IMR-90 (cell line): Measurements from ENCODE around the gene KLHL29. TPM values are rescaled to one million over a fixed set of nuclear protein-coding genes. Genes with fewer than 3 reads are reported as not detected.

Source experiments
- ATAC-seq: fragments of 200-7000 bp; cut with Tn5 transposase; 2 replicates; pipeline ENCODE4 v1.9.1; 2020; ENCODE audit warnings: low read depth, mild to moderate bottlenecking, moderate library complexity
- BruUV-seq: library from RNA; stranded (reverse); fragments of 400-500 nt; replicated peaks from 2 replicates; lab custom pipeline; 2021; lab: Mats Ljungman, UMichigan
- CTCF ChIA-PET: fragments of 300-600 bp; formaldehyde crosslinking; extraction: SDS; loops from one replicate; lab custom pipeline; 2021; ENCODE audit warnings: antibody characterized with exemption; lab: Yijun Ruan, JAX
- POLR2A ChIA-PET: fragments of 300-600 bp; sonication (Branson Sonifier 250); formaldehyde crosslinking; loops from one replicate; lab custom pipeline; 2022; ENCODE audit warnings: antibody characterized with exemption; ENCODE audit not compliant: unreplicated experiment; lab: Charles Lee
- DNase-seq: peaks from one replicate; pipeline ENCODE4 v3.0.0; 2013
- H2AFZ ChIP-seq: replicated peaks from 2 replicates; pipeline ENCODE3; 2013; ENCODE audit warnings: low read length, mild to moderate bottlenecking; ENCODE audit not compliant: poor library complexity
- H2AK5ac ChIP-seq: 2 replicates; pipeline ENCODE4 v1.6.1; 2013; ENCODE audit warnings: low read depth, low read length, inconsistent platforms
- H2AK9ac ChIP-seq: replicated peaks from 2 replicates; pipeline ENCODE3; 2013; ENCODE audit warnings: mild to moderate bottlenecking, low read depth, low read length, moderate library complexity; ENCODE audit not compliant: poor library complexity
- H2BK120ac ChIP-seq: 2 replicates; pipeline ENCODE4 v1.6.1; 2013; ENCODE audit warnings: low read depth, low read length, inconsistent platforms
- H2BK15ac ChIP-seq: 3 replicates; pipeline ENCODE4 v1.6.1; 2013; ENCODE audit warnings: low read depth, low read length, inconsistent platforms
- H2BK20ac ChIP-seq: 2 replicates; pipeline ENCODE4 v1.6.1; 2013; ENCODE audit warnings: low read depth, mild to moderate bottlenecking, inconsistent platforms, low read length, moderate library complexity
- H2BK5ac ChIP-seq: 2 replicates; pipeline ENCODE4 v1.6.1; 2013; ENCODE audit warnings: mild to moderate bottlenecking, low read depth, low read length, inconsistent platforms; ENCODE audit not compliant: poor library complexity, severe bottlenecking
- H3K14ac ChIP-seq: replicated peaks from 2 replicates; pipeline ENCODE4 v1.6.1; 2013; ENCODE audit warnings: low read depth, low read length, inconsistent platforms
- H3K18ac ChIP-seq: 2 replicates; pipeline ENCODE4 v1.6.1; 2013; ENCODE audit warnings: low read depth, low read length, control low read depth
- H3K23ac ChIP-seq: 2 replicates; pipeline ENCODE4 v1.6.1; 2013; ENCODE audit warnings: low read depth, low read length, inconsistent platforms
- H3K27ac ChIP-seq: 2 replicates; pipeline ENCODE4 v1.5.1; 2013; ENCODE audit warnings: mild to moderate bottlenecking, control low read depth, low read length; ENCODE audit not compliant: insufficient read depth
- H3K27me3 ChIP-seq: 2 replicates; pipeline ENCODE4 v1.6.1; 2013; ENCODE audit warnings: low read length; ENCODE audit not compliant: control insufficient read depth, insufficient read depth
- H3K36me3 ChIP-seq: 2 replicates; pipeline ENCODE4 v1.6.1; 2013; ENCODE audit warnings: low read length, mixed read lengths; ENCODE audit not compliant: control insufficient read depth, insufficient read depth
- H3K4ac ChIP-seq: 2 replicates; pipeline ENCODE4 v1.6.1; 2013; ENCODE audit warnings: low read depth, low read length, inconsistent platforms
- H3K4me1 ChIP-seq: 2 replicates; pipeline ENCODE4 v1.6.1; 2013; ENCODE audit warnings: low read length, mixed read lengths; ENCODE audit not compliant: control insufficient read depth, insufficient read depth
- H3K4me2 ChIP-seq: 2 replicates; pipeline ENCODE4 v1.6.1; 2013; ENCODE audit warnings: low read depth, mild to moderate bottlenecking, control low read depth, low read length, moderate library complexity
- H3K4me3 ChIP-seq: 2 replicates; pipeline ENCODE4 v1.5.1; 2013; ENCODE audit warnings: low read depth, mild to moderate bottlenecking, control low read depth, low read length, moderate library complexity; ENCODE audit not compliant: insufficient read depth
- H3K56ac ChIP-seq: 2 replicates; pipeline ENCODE4 v1.6.1; 2013; ENCODE audit warnings: low read length, inconsistent platforms; ENCODE audit not compliant: insufficient read depth; ENCODE audit errors: extremely low read depth
- H3K79me1 ChIP-seq, 2 experiments: 2 replicates each; pipeline ENCODE4 v1.6.1; 2013; ENCODE audit warnings: low read length in 2 of 2, inconsistent platforms in 1 of 2, low read depth in 1 of 2
- H3K9ac ChIP-seq: 2 replicates; pipeline ENCODE4 v1.6.1; 2013; ENCODE audit warnings: low read depth, low read length, control low read depth
- H3K9me1 ChIP-seq: 2 replicates; pipeline ENCODE4 v1.6.1; 2013; ENCODE audit warnings: low read length, inconsistent platforms; ENCODE audit not compliant: insufficient read depth
- H3K9me3 ChIP-seq: 2 replicates; pipeline ENCODE4 v1.6.1; 2013; ENCODE audit warnings: low read length; ENCODE audit not compliant: control insufficient read depth, insufficient read depth
- H4K20me1 ChIP-seq: 2 replicates; pipeline ENCODE4 v1.6.1; 2013; ENCODE audit warnings: low read length, inconsistent platforms; ENCODE audit not compliant: insufficient read depth
- H4K5ac ChIP-seq: 2 replicates; pipeline ENCODE4 v1.6.1; 2013; ENCODE audit warnings: mild to moderate bottlenecking, low read depth, low read length, control low read depth
- H4K8ac ChIP-seq, 2 experiments: 2 replicates each; pipeline ENCODE4 v1.6.1; 2013; ENCODE audit warnings: low read depth in 2 of 2, low read length in 2 of 2, control low read depth in 1 of 2, inconsistent platforms in 1 of 2
- H4K91ac ChIP-seq: 2 replicates; pipeline ENCODE4 v1.6.1; 2013; ENCODE audit warnings: low read depth, low read length, inconsistent platforms; ENCODE audit not compliant: insufficient read depth
- BHLHE40 ChIP-seq: fragments of 150-350 bp; IDR thresholded peaks from 2 replicates; pipeline ENCODE4 v1.6.1; 2016; ENCODE audit warnings: mild to moderate bottlenecking, low read depth, low read length
- CHD1 ChIP-seq: IDR thresholded peaks from 2 replicates; pipeline ENCODE4 v1.6.1; 2012; ENCODE audit warnings: low read depth, low read length, improper control_type of control experiment
- CTCF ChIP-seq: conservative IDR thresholded peaks from 2 replicates; pipeline ENCODE4 v1.5.1; 2012; ENCODE audit warnings: mild to moderate bottlenecking, low read depth, low read length, improper control_type of control experiment
- MAFK ChIP-seq: IDR thresholded peaks from 2 replicates; pipeline ENCODE4 v1.6.1; 2012; ENCODE audit warnings: low read depth, low read length, improper control_type of control experiment
- MXI1 ChIP-seq: IDR thresholded peaks from 2 replicates; pipeline ENCODE4 v1.6.1; 2012; ENCODE audit warnings: low read depth, mild to moderate bottlenecking, low read length, moderate library complexity, borderline replicate concordance
- RCOR1 ChIP-seq: IDR thresholded peaks from 2 replicates; pipeline ENCODE4 v1.6.1; 2012; ENCODE audit warnings: mild to moderate bottlenecking, low read length, improper control_type of control experiment; ENCODE audit not compliant: insufficient replicate concordance
- RFX5 ChIP-seq: IDR thresholded peaks from 2 replicates; pipeline ENCODE4 v1.8.0; 2012; ENCODE audit warnings: low read depth, mild to moderate bottlenecking, low read length, moderate library complexity
- SMC3 ChIP-seq: fragments of 150-350 bp; IDR thresholded peaks from 2 replicates; pipeline ENCODE4 v1.6.1; 2016; ENCODE audit warnings: low read depth, mild to moderate bottlenecking, antibody characterized with exemption, low read length, moderate library complexity
- WGBS, 2 experiments: methylation state at CpG; one replicate each; pipeline versions ENCODE4 v1.1.5 to v1.1.7; 2013; ENCODE audit warnings: missing lambda C conversion rate in 2 of 2; ENCODE audit not compliant: insufficient read length in 1 of 2; ENCODE audit errors: extremely low coverage in 2 of 2; 5-methylcytosine and 5-hydroxymethylcytosine counted together
- dilution Hi-C: fragments of 300-500 bp; cut with HindIII; formaldehyde crosslinking; loops from one replicate; pipeline ENCODE4 v1.14.3; 2018; ENCODE audit warnings: low sequenced_read_pairs; ENCODE audit not compliant: unreplicated experiment
- in situ Hi-C: fragments of 300-500 bp; cut with MboI; formaldehyde crosslinking; loops from 3 replicates; pipeline ENCODE4 v1.14.3; 2019; ENCODE audit warnings: low sequenced_read_pairs, inconsistent platforms, mixed read lengths
- intact Hi-C: fragments of 100-400 bp; cut with micrococcal nuclease; formaldehyde crosslinking; loops from 2 replicates; pipeline ENCODE4 v1.10.0; 2022
- polyA plus RNA-seq, 3 experiments: library from polyadenylated mRNA; depleted of rRNA; stranded (reverse); fragments of >200 nt; gene quantifications; 2 replicates each; pipeline ENCODE4 v1.2.3, GENCODE V29; 2012; ENCODE audit warnings: low replicate concordance in 1 of 3
- total RNA-seq: library from RNA; depleted of rRNA; stranded (reverse); fragments of >200 nt; gene quantifications from 2 replicates; pipeline ENCODE4 v1.2.3, GENCODE V29; 2012

Gene KLHL29
- total and polyA plus RNA-seq, 2 of the 4 experiments (the other 2 are of a cell fraction) = 2.0 to 8.0 TPM

- intact Hi-C loops = no loop called here
- H4K20me1 ChIP-seq = no peaks in the 10 kb centered on the region
- no peak for TF ChIP-seq RCOR1
- TF ChIP-seq CHD1 = no peak
- no peak for TF ChIP-seq MAFK
- no peak for TF ChIP-seq RFX5
- no peak for TF ChIP-seq MXI1
- TF ChIP-seq BHLHE40 = no peak
- no peak for TF ChIP-seq SMC3
- no peak for TF ChIP-seq CTCF
- H3K4me1 ChIP-seq = peaks cover 14% of the 10 kb centered on the region
- H4K5ac ChIP-seq = no peak overlapping the region
- peaks cover 0 to 5% of the 10 kb centered on the region in 2 experiments; a peak in 2 of 4 replicates for H3K79me1 ChIP-seq
- H3K4me3 ChIP-seq = no peak overlapping the region
- H3K23ac ChIP-seq = no peak overlapping the region
- no TSS peak for BruUV-seq
- ChIA-PET CTCF (no interaction called here), POLR2A (no interaction called here)
- no peak overlapping the region for H4K8ac ChIP-seq
- H2AK9ac ChIP-seq = no peak overlapping the region
- no peaks in the 10 kb centered on the region for H3K9me3 ChIP-seq
- no peak overlapping the region for H3K9ac ChIP-seq
- ATAC-seq (no peak), DNase-seq (no peak)
- H3K27ac ChIP-seq = no peak overlapping the region
- H3K27me3 ChIP-seq = no peaks in the 10 kb centered on the region
- H3K18ac ChIP-seq = no peak overlapping the region
- H3K14ac ChIP-seq = no peak overlapping the region
- no peak overlapping the region for H3K56ac ChIP-seq
- no peak overlapping the region for H3K4ac ChIP-seq
- H2BK15ac ChIP-seq = no peak overlapping the region
- no peak overlapping the region for H3K4me2 ChIP-seq
- no peak overlapping the region for H2BK120ac ChIP-seq
- dilution Hi-C loops = no loop called here
- no peak overlapping the region for H2BK20ac ChIP-seq
- 67% methylated on average over 5 of the region's 9 CpGs; no CpG with 5 or more reads in 1 of the 2 experiments for WGBS, 2 experiments
- no peak overlapping the region for H2AK5ac ChIP-seq
- H2AFZ ChIP-seq = no peak overlapping the region
- H3K36me3 ChIP-seq = no peaks in the 10 kb centered on the region
- in situ Hi-C loops = no loop called here
- H3K9me1 ChIP-seq = peaks cover 8% of the 10 kb centered on the region; the same call in 1 of the 2 replicates
- H4K91ac ChIP-seq = no peak overlapping the region
- H2BK5ac ChIP-seq = no peak overlapping the region
Observed at GRCh38 chr2:23543728-23544127, 158.7 kb downstream of the KLHL29 start.
